ENCODE data around the gene CCT6B. TPM values are rescaled to one million over a fixed set of nuclear protein-coding genes. Genes with fewer than 3 reads are reported as not detected.
A peak's percentile ranks its signal among the peaks of the same experiment; 100 is the strongest.

The CCT6B gene
- total and polyA plus RNA-seq, 2 of the 13 experiments (the other 11 are each of a cell fraction or from before 2014, with no cell fraction given) = 0.41 to 1.4 TPM

- TF ChIP-seq ZNF691 (CRISPR knock-in tag; IDR thresholded peaks at IDR 0.05; ENCODE audit: borderline replicate concordance, low read depth) (peak; percentile 72; the same call in 1 of the 2 replicates), ZNF143 (CRISPR knock-in tag; IDR thresholded peaks at IDR 0.05) (no peak), ZHX2 (IDR thresholded peaks at IDR 0.05; ENCODE audit: low read depth) (0 out of 2 replicates have a peak, but pooled peaks have one; percentile 30), ZHX2 (CRISPR knock-in tag; IDR thresholded peaks at IDR 0.05; ENCODE audit: borderline replicate concordance) (peak; percentile 57; the same call in 1 of the 2 replicates), JUNB (CRISPR knock-in tag; IDR thresholded peaks at IDR 0.05; ENCODE audit: borderline replicate concordance) (no peak), ZFAT (CRISPR knock-in tag; conservative IDR thresholded peaks at IDR 0.05) (0 out of 2 replicates have a peak, but pooled peaks have one; percentile 68), ZNF773 (CRISPR knock-in tag; IDR thresholded peaks at IDR 0.05; ENCODE audit: borderline replicate concordance) (0 out of 2 replicates have a peak, but pooled peaks have one; percentile 12), ZNF883 (CRISPR knock-in tag; IDR thresholded peaks at IDR 0.05; ENCODE audit: not compliant biosample characterization) (no peak), THYN1 (CRISPR knock-in tag; IDR thresholded peaks at IDR 0.05; ENCODE audit: borderline replicate concordance, low read depth) (no peak), ZNF510 (CRISPR knock-in tag; IDR thresholded peaks at IDR 0.05; ENCODE audit: low read depth) (no peak), NFIC (IDR thresholded peaks at IDR 0.05; ENCODE audit: low read length) (no peak)
- TF ChIP-seq, protein P1, sequence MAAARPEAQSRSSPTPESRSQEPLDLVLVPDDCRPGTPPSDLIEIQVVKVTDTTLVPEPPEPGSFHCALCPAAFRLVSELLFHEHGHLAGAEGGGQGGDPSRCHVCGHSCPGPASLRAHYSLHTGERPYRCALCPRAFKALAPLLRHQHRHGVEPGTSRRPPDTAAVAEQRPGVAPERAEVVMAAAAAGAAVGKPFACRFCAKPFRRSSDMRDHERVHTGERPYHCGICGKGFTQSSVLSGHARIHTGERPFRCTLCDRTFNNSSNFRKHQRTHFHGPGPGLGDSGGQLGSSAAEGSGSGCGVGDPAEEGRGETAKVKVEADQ (CRISPR knock-in tag; IDR thresholded peaks at IDR 0.05; ENCODE audit: borderline replicate concordance) = no peak
- TF ChIP-seq, protein P2, sequence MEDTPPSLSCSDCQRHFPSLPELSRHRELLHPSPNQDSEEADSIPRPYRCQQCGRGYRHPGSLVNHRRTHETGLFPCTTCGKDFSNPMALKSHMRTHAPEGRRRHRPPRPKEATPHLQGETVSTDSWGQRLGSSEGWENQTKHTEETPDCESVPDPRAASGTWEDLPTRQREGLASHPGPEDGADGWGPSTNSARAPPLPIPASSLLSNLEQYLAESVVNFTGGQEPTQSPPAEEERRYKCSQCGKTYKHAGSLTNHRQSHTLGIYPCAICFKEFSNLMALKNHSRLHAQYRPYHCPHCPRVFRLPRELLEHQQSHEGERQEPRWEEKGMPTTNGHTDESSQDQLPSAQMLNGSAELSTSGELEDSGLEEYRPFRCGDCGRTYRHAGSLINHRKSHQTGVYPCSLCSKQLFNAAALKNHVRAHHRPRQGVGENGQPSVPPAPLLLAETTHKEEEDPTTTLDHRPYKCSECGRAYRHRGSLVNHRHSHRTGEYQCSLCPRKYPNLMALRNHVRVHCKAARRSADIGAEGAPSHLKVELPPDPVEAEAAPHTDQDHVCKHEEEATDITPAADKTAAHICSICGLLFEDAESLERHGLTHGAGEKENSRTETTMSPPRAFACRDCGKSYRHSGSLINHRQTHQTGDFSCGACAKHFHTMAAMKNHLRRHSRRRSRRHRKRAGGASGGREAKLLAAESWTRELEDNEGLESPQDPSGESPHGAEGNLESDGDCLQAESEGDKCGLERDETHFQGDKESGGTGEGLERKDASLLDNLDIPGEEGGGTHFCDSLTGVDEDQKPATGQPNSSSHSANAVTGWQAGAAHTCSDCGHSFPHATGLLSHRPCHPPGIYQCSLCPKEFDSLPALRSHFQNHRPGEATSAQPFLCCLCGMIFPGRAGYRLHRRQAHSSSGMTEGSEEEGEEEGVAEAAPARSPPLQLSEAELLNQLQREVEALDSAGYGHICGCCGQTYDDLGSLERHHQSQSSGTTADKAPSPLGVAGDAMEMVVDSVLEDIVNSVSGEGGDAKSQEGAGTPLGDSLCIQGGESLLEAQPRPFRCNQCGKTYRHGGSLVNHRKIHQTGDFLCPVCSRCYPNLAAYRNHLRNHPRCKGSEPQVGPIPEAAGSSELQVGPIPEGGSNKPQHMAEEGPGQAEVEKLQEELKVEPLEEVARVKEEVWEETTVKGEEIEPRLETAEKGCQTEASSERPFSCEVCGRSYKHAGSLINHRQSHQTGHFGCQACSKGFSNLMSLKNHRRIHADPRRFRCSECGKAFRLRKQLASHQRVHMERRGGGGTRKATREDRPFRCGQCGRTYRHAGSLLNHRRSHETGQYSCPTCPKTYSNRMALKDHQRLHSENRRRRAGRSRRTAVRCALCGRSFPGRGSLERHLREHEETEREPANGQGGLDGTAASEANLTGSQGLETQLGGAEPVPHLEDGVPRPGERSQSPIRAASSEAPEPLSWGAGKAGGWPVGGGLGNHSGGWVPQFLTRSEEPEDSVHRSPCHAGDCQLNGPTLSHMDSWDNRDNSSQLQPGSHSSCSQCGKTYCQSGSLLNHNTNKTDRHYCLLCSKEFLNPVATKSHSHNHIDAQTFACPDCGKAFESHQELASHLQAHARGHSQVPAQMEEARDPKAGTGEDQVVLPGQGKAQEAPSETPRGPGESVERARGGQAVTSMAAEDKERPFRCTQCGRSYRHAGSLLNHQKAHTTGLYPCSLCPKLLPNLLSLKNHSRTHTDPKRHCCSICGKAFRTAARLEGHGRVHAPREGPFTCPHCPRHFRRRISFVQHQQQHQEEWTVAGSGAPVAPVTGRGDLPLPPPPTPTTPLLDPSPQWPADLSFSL (CRISPR knock-in tag; IDR thresholded peaks at IDR 0.05) = no peak
Observed at GRCh38 chr17:34980681-34981537, 19.6 kb upstream of the CCT6B start (continued).
